ENCODE measurements around the gene CTSA. TPM values are rescaled to one million over a fixed set of nuclear protein-coding genes. Genes with fewer than 3 reads are reported as not detected.

CTSA gene
- total RNA-seq, 2 donors from 2014 or later, result 41.0 to 43.8 TPM

DNA sequence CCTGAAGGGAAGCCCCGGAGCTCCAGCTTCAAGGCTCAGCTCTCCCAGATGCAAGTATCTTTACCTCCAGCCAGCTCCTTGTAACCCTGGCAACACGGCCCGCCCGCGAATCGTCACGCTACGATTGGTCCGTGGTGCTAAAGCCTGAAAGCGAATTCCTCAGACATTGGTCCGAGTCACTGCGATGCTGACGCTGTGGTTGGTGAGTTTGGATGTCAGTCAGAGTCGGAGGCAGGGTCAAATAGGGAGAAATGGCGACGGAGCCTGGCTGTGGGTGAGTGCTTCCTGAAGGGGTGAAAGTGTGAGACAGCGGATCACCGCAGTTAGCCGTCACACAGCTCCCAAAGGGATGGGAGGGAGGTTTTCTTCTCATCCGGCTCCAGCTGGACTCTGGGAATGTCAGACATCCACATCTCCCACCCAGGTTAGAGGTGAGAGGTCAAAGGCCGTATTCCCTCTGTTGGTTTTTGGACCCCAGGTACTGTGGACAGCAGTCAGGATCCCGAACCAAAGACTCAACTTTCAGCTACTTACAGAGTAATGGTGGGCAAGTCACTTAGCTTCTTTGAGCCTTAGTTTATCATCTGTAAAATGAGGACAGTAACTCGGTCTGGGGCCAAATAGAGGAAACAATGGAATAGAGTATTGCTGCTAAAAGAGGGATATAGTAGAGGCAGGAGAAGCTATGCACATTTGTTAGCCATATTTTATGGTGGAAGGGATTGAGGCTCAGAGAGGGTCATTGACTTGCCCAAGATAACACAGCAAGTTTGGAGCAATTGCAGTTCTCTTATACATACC is 9.9 kb upstream of the CTSA start, which contains the start of gene ZSWIM1:
TSS of gene ZSWIM1 (plus strand) at position 240 of the 801 bp plus-strand sequence. CDS start 1,366 bp downstream, outside the sequence.
- 0% methylated on average over 16 to 23 of the region's 23 CpGs for WGBS, 2 donors
- DNase-seq, result peak; percentile 100
- Histone ChIP-seq H3K27me3 (no peaks in the 10 kb centered on the region), H3K4me1 (peaks cover 10% of the 10 kb centered on the region), H3K4me3 (peak within 1 kb of the TSS; percentile 17 to 30), H3K9me3 (no peaks in the 10 kb centered on the region), H3K36me3 (replicated peaks in 1 of 2; ENCODE audit: insufficient read depth in 1 of 2, low read depth in 2 of 2) (peaks cover 0 to 12% of the 10 kb centered on the region in 2 donors), H3K27ac (peak within 1 kb of the TSS; percentile 63 to 86 (median 78))
- TF ChIP-seq POLR2A (IDR thresholded peaks at IDR 0.05), result peak in 2 of 3 donors; percentile 75 to 76
- TF ChIP-seq CTCF (IDR thresholded peaks at IDR 0.05), result no peak
- peak; percentile 100 for ATAC-seq
- intact Hi-C loops (cut with DNase I), result no loop called here

DNA sequence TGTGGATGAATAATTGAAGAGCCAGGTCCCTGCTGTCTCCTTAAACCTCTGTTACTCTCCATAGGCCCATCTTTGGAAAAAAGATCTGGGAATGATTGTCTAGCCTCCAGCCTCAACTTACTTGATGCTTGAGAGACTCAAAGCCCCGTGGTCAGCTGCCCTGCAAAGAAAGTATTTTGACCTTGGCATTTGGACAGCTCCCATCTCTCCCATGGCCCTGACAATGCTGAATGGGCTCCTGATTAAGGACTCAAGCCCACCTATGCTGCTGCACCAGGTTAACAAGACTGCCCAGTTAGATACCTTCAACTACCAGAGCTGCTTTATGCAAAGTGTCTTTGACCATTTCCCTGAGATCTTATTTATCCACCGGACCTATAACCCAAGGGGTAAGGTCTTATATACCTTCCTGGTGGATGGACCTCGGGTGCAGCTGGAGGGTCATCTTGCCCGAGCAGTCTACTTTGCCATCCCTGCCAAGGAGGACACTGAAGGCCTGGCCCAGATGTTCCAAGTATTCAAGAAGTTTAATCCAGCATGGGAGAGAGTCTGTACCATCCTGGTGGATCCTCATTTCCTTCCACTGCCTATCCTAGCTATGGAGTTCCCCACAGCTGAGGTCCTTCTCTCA is 8.6 kb upstream of the CTSA start:
- no peak overlapping the region for H3K27ac ChIP-seq
- DNase-seq (no peak), ATAC-seq (no peak)
- H3K27me3 ChIP-seq, result no peaks in the 10 kb centered on the region
- 66% methylated on average over 4 of the region's 4 CpGs for WGBS, 2 donors
- TF ChIP-seq POLR2A (IDR thresholded peaks at IDR 0.05), result no peak
- TF ChIP-seq CTCF (IDR thresholded peaks at IDR 0.05), result no peak
- intact Hi-C loops (cut with DNase I), result no loop called here
- H3K9me3 ChIP-seq, result no peaks in the 10 kb centered on the region
- peaks cover 0 to 12% of the 10 kb centered on the region in 2 donors for H3K36me3 ChIP-seq (replicated peaks in 1 of 2; ENCODE audit: insufficient read depth in 1 of 2, low read depth in 2 of 2)
- H3K4me1 ChIP-seq, result peaks cover 10% of the 10 kb centered on the region
- no peak overlapping the region for H3K4me3 ChIP-seq

- WGBS, 2 donors, result 74 to 76% methylated on average over 8 to 9 of the region's 9 CpGs
- Histone ChIP-seq H3K27me3 (no peaks in the 10 kb centered on the region), H3K36me3 (replicated peaks in 1 of 2; ENCODE audit: insufficient read depth in 1 of 2, low read depth in 2 of 2) (peaks cover 0 to 8% of the 10 kb centered on the region in 2 donors), H3K9me3 (no peaks in the 10 kb centered on the region), H3K4me3 (no peak overlapping the region), H3K27ac (no peak overlapping the region), H3K4me1 (peaks cover 10% of the 10 kb centered on the region)
- TF ChIP-seq CTCF (IDR thresholded peaks at IDR 0.05) (no peak), POLR2A (IDR thresholded peaks at IDR 0.05) (no peak)
- DNase-seq, result no peak
- ATAC-seq, result no peak
- intact Hi-C loops (cut with DNase I), result no loop called here
Observed at GRCh38 chr20:45883100-45883469, 8.1 kb upstream of the CTSA start.

DNA sequence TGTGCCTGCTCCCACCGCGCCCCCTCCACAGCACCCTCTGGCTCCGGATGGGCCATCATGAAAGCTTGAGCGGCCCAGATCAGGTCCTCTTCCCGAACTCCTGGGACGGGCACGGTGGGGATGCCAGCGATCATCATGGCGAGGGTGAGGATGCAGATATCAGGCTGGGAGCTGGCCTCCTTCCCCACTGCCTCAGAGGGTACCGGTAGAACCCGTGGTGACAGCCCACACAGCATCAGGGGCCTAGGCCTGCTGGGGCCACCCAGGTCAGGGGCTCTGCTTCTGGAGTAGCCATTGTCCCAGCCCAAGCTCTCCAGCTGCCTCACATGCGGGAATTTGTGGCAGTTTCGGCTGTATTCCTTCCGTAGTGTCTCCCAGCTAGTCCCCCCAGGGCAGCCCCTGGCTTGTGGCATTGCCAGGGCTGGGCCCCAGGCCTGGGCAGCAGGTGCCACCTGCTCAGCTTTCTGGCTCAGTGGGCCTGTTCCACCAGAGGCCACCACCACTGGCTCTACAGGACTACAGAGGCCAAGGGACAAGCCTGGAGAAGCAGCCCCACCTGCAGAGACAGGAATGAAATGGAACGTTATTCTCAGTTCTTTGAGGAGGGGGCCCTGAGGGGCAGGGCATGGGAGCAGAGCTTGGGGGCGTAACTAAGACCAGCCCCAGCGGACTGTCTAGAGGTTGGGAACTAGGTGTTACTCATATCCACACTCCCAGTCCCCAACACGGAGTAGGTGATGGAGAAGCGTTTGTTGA is 4.4 kb upstream of the CTSA start:
- TF ChIP-seq CTCF (IDR thresholded peaks at IDR 0.05) (no peak), POLR2A (IDR thresholded peaks at IDR 0.05) (no peak)
- no peak for DNase-seq
- Histone ChIP-seq H3K27ac (no peak overlapping the region), H3K36me3 (replicated peaks in 1 of 2; ENCODE audit: insufficient read depth in 1 of 2, low read depth in 2 of 2) (peaks cover 0 to 8% of the 10 kb centered on the region in 2 donors), H3K27me3 (no peaks in the 10 kb centered on the region), H3K4me1 (peaks cover 24% of the 10 kb centered on the region), H3K4me3 (no peak overlapping the region), H3K9me3 (no peaks in the 10 kb centered on the region)
- intact Hi-C loops (cut with DNase I), result no loop called here
- no peak for ATAC-seq
- 83 to 92% methylated on average over 15 to 19 of the region's 19 CpGs for WGBS, 2 donors

All from body of pancreas (tissue), 4 donors.